Lung (tissue), 13 donors: ENCODE measurements around the gene STK11IP. TPM values are rescaled to one million over a fixed set of nuclear protein-coding genes. Genes with fewer than 3 reads are reported as not detected.

Source experiments
- ATAC-seq: fragments of 200-7000 bp; cut with Tn5 transposase; one replicate; pipeline ENCODE4 v1.9.1; 2020; ENCODE audit warnings: moderate number of reproducible peaks; ENCODE audit not compliant: insufficient read depth, low FRiP score
- DNase-seq, 3 donors: peaks; one replicate each; pipeline ENCODE4 v3.0.0-alpha.2; 2013 to 2017
- H3K27ac ChIP-seq, 2 donors: one replicate each; pipeline ENCODE4 v1.5.1; 2013; ENCODE audit warnings: mild to moderate bottlenecking in 2 of 2, moderate library complexity in 2 of 2, control low read depth in 1 of 2, inconsistent platforms in 1 of 2, low read depth in 1 of 2, low read length in 1 of 2
- H3K27me3 ChIP-seq, 3 donors: one replicate each; pipeline ENCODE4 v1.5.1; 2013; ENCODE audit warnings: low read length in 2 of 3; ENCODE audit not compliant: control insufficient read depth in 3 of 3, insufficient read depth in 3 of 3
- H3K36me3 ChIP-seq, 4 donors: one replicate each; pipeline ENCODE4 v1.5.1; 2013; ENCODE audit warnings: low read length in 4 of 4, mild to moderate bottlenecking in 1 of 4, moderate library complexity in 1 of 4; ENCODE audit not compliant: control insufficient read depth in 4 of 4, insufficient read depth in 4 of 4
- H3K4me1 ChIP-seq, 5 donors: one replicate each; pipeline ENCODE4 v1.5.1; 2013; ENCODE audit warnings: low read length in 5 of 5, mild to moderate bottlenecking in 2 of 5, moderate library complexity in 1 of 5; ENCODE audit not compliant: control insufficient read depth in 5 of 5, insufficient read depth in 5 of 5
- H3K4me3 ChIP-seq: one replicate; pipeline ENCODE4 v1.5.1; 2013; ENCODE audit warnings: mild to moderate bottlenecking, control low read depth, moderate library complexity
- H3K9ac ChIP-seq, 2 donors: one replicate each; pipeline ENCODE4 v1.5.1; 2013; ENCODE audit warnings: low read length in 2 of 2, control low read depth in 1 of 2; ENCODE audit not compliant: insufficient read depth in 1 of 2
- H3K9me3 ChIP-seq, 4 donors: one replicate each; pipeline ENCODE4 v1.5.1; 2013; ENCODE audit warnings: low read length in 3 of 4, mild to moderate bottlenecking in 1 of 4, moderate library complexity in 1 of 4; ENCODE audit not compliant: control insufficient read depth in 4 of 4, insufficient read depth in 3 of 4
- WGBS, 2 donors: extraction: QIAGEN DNeasy Blood & Tissue Kit; methylation state at CpG; one replicate each; pipeline ENCODE4 v1.1.7; 2013; 5-methylcytosine and 5-hydroxymethylcytosine counted together
- polyA plus RNA-seq, 2 donors: library from polyadenylated mRNA; stranded (reverse); fragments of 200-250 nt; gene quantifications; one replicate each; pipeline ENCODE4 v1.2.1, GENCODE V29; 2013
- small RNA-seq: library from RNA; depleted of rRNA; stranded (forward); fragments of <200 nt; gene quantifications from one replicate; pipeline ENCODE3, GENCODE V24; 2014; ENCODE audit warnings: low replicate concordance
- total RNA-seq, 2 donors: library from RNA; depleted of rRNA in 1 of 2; stranded (reverse); fragments of >200 nt in 1 of 2; gene quantifications; one replicate each; pipeline ENCODE4 v1.2.1, GENCODE V29; 2014 to 2021
- TF ChIP-seq, protein P1 (sequence below): IDR thresholded peaks from 2 replicates; pipeline ENCODE4 v1.5.1; 2012; ENCODE audit warnings: mild to moderate bottlenecking; ENCODE audit errors: control extremely low read depth, extremely low read depth
- donor health status: control.
- donor health status: control.
- donor health status: Bipolar disorder and iron deficiency.
- donor health status: healthy.
- donor health status: DM: yes; HTN: yes; CAD: no.

The STK11IP gene
- total and polyA plus RNA-seq, 4 donors, result 21.5 to 46.0 (median 23.1) TPM

DNA sequence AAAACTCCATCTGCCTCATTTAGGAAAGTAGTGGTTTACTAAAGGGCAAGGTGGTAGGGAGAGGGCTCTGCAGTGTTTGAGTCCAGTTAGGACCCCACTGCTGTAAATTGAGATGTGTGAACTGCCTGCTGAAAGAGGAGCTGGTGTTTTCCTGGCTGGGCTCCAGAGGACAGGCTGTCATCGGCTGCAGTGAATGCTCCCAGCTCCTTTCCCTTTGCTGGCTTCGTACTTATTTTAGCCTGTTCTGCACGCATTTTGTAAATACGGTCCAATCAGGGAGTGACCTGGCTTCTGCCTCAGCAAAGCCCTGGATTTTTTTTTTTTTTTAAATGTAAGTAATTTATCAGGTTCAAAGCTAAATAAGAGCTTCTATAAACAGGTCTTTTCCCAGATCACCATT is 67.3 kb downstream of the STK11IP start:
- H3K9me3 ChIP-seq, result peaks cover 0 to 11% (median 1%) of the 10 kb centered on the region in 4 donors
- no peak overlapping the region for H3K27ac ChIP-seq
- no peak overlapping the region for H3K4me3 ChIP-seq
- peak; percentile 65 to 83 (median 73) for DNase-seq
- no peak overlapping the region for H3K9ac ChIP-seq
- no peaks in the 10 kb centered on the region for H3K36me3 ChIP-seq
- no peak for ATAC-seq
- H3K4me1 ChIP-seq, result peaks cover 0 to 7% (median 0%) of the 10 kb centered on the region in 5 donors
- TF ChIP-seq, protein P1, sequence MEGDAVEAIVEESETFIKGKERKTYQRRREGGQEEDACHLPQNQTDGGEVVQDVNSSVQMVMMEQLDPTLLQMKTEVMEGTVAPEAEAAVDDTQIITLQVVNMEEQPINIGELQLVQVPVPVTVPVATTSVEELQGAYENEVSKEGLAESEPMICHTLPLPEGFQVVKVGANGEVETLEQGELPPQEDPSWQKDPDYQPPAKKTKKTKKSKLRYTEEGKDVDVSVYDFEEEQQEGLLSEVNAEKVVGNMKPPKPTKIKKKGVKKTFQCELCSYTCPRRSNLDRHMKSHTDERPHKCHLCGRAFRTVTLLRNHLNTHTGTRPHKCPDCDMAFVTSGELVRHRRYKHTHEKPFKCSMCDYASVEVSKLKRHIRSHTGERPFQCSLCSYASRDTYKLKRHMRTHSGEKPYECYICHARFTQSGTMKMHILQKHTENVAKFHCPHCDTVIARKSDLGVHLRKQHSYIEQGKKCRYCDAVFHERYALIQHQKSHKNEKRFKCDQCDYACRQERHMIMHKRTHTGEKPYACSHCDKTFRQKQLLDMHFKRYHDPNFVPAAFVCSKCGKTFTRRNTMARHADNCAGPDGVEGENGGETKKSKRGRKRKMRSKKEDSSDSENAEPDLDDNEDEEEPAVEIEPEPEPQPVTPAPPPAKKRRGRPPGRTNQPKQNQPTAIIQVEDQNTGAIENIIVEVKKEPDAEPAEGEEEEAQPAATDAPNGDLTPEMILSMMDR, result no peak
- H3K27me3 ChIP-seq, result no peaks in the 10 kb centered on the region
- WGBS, 2 donors, result 56 to 80% methylated on average over 4 of the region's 4 CpGs

DNA sequence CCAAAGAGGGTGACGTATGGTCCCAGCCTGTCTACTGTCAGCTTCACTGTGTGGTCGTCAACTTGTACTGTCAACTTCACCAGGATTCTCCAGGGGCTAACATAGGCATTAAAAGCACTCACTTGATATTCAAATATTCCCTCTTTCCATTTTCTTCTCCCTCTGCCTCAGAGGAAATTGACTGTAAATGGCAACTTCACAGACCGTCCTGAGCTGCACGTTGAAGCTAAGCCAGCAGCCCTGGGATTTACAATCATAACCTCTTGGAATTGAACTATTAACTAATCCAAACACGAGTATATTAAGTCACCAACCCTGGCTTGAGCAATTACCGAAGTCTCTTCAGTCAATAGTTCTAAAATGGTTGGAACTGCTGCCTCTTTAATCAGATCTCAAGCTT is 68.3 kb downstream of the STK11IP start:
- Histone ChIP-seq H3K4me1 (peaks cover 0 to 17% (median 2%) of the 10 kb centered on the region in 5 donors), H3K9ac (no peak overlapping the region), H3K4me3 (no peak overlapping the region), H3K27ac (no peak overlapping the region), H3K9me3 (peaks cover 0 to 10% (median 1%) of the 10 kb centered on the region in 4 donors), H3K36me3 (no peaks in the 10 kb centered on the region), H3K27me3 (peaks cover 0 to 2% (median 0%) of the 10 kb centered on the region in 3 donors)
- DNase-seq (no peak), ATAC-seq (no peak)
- 66 to 83% methylated on average over 6 of the region's 6 CpGs for WGBS, 2 donors
- TF ChIP-seq, protein P1, result no peak

Small RNA genes within 50 kb of the gene (small RNA-seq; reads per million reads assigned to genes)
- not detected for gene MIR3132
- not detected for gene RN7SKP213

Other genes with a start within 250 kb of the STK11IP start
- gene DNPEP, start 209.9 kb upstream of the STK11IP start, total RNA-seq, result 10 to 100 TPM; 73.7 to 78.6 TPM
- gene DNPEP, start 209.9 kb upstream of the STK11IP start, polyA plus RNA-seq, result 10 to 100 TPM; 82.9 to 89.7 TPM
- 10 to 100 TPM; 23.9 to 88.7 TPM for gene DES, start 179.5 kb upstream of the STK11IP start, total RNA-seq
- 100 to 1,000 TPM in 1 of 2 donors, 10 to 100 TPM in 1; 27.2 to 108 TPM for gene DES, start 179.5 kb upstream of the STK11IP start, polyA plus RNA-seq
- 10 to 100 TPM in 1 of 2 donors, 1 to 10 TPM in 1; 8.7 to 15.6 TPM for gene SPEG, start 163.0 kb upstream of the STK11IP start, total RNA-seq
- 10 to 100 TPM in 1 of 2 donors, 1 to 10 TPM in 1; 3.7 to 10.5 TPM for gene SPEG, start 163.0 kb upstream of the STK11IP start, polyA plus RNA-seq
- 10 to 100 TPM; 18.8 to 48.9 TPM for gene GMPPA, start 99.0 kb upstream of the STK11IP start, total RNA-seq
- gene GMPPA, start 99.0 kb upstream of the STK11IP start, polyA plus RNA-seq, result 10 to 100 TPM; 30.7 to 46.6 TPM
- gene ASIC4, start 83.4 kb upstream of the STK11IP start, total RNA-seq, result under 1 TPM; 0.26 to 0.43 TPM
- gene ASIC4, start 83.4 kb upstream of the STK11IP start, polyA plus RNA-seq, result under 1 TPM; 0.02 TPM
- gene CHPF, start 54.0 kb upstream of the STK11IP start, total RNA-seq, result 10 to 100 TPM; 42.7 to 89.6 TPM
- gene CHPF, start 54.0 kb upstream of the STK11IP start, polyA plus RNA-seq, result 10 to 100 TPM; 44.6 to 71.6 TPM
- gene TMEM198, start 53.8 kb upstream of the STK11IP start, total RNA-seq, result 1 to 10 TPM; 1.3 to 7.1 TPM
- gene TMEM198, start 53.8 kb upstream of the STK11IP start, polyA plus RNA-seq, result 1 to 10 TPM; 3.9 to 4.7 TPM
- gene OBSL1, start 26.3 kb upstream of the STK11IP start, total RNA-seq, result 10 to 100 TPM; 69.6 to 75.2 TPM
- 10 to 100 TPM; 34.0 to 58.4 TPM for gene OBSL1, start 26.3 kb upstream of the STK11IP start, polyA plus RNA-seq
- under 1 TPM in 1 of 2 donors, not detected in 1; 0.58 TPM for gene INHA, start 25.5 kb upstream of the STK11IP start, total RNA-seq
- gene INHA, start 25.5 kb upstream of the STK11IP start, polyA plus RNA-seq, result under 1 TPM; 0.47 to 0.98 TPM
- gene SLC4A3, start 29.8 kb downstream of the STK11IP start, total RNA-seq, result 1 to 10 TPM; 1.8 to 3.2 TPM
- gene SLC4A3, start 29.8 kb downstream of the STK11IP start, polyA plus RNA-seq, result under 1 TPM; 0.59 to 0.63 TPM